NB4 (cell line): Measurements from ENCODE around the gene CMYA5.

Source experiments
- DNase-seq: peaks from one replicate; pipeline ENCODE4 v3.0.0; 2010; ENCODE audit warnings: low read depth
- H3K4me3 ChIP-seq: one replicate; pipeline ENCODE4 v1.5.1; 2011; ENCODE audit warnings: mild to moderate bottlenecking, low read depth, low read length, moderate library complexity
- CTCF ChIP-seq: IDR thresholded peaks from one replicate; pipeline ENCODE4 v1.5.1; 2012; ENCODE audit warnings: low read depth, low read length
- MYC ChIP-seq: IDR thresholded peaks from 2 replicates; pipeline ENCODE4 v1.6.1; 2011; ENCODE audit warnings: low read depth, low read length
- POLR2A ChIP-seq: IDR thresholded peaks from 2 replicates; pipeline ENCODE4 v1.6.1; 2011; ENCODE audit warnings: mild to moderate bottlenecking; ENCODE audit not compliant: insufficient read length; ENCODE audit errors: extremely low read depth
- TF ChIP-seq, protein P1 (sequence below): IDR thresholded peaks from 2 replicates; pipeline ENCODE4 v1.6.1; 2011; ENCODE audit warnings: low read depth, low read length

The CMYA5 gene

DNA sequence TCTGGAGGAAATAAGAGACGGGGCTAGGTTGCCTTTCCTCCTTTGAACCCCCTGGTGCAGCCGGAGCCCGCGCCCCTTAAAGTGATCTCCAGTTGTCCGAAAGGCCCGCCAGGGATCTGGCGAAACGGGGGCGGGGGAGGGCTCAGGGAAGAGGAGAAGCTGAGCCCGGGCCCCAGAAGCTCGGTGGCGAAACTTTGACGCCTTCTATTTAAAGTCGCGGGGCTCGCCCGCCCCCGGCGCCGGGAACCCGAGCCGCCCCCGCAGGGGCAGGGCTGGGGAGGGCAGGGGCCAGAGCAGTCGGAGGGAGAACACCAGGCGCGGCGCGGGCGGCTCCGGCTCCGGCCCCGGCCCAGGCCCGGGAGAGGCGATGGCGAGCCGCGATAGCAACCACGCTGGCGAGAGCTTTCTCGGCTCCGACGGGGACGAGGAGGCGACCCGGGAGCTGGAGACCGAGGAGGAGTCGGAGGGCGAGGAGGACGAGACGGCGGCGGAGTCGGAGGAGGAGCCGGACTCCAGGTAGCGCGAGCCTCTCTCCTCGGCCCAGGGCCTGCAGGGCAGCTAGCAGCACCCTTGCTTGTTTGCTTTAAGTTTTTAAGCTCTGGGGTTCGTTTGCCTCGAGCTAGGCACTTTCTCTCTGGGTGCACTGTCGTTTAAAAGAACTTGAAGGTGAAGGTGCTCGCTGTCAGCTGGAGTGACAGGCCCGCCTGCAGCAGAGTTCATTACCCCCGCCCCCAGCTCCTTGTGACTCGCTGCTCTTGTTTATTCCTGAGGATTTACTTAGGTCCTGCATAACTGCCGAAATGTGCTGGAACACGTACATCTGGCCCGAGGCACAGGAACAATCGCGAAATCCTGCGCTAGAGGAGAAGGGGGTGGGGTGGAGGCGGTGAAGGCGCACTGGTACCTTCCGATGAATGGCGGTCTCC is at the start of gene CMYA5:
Gene CMYA5 (plus strand): TSS at position 296 of the 926 bp plus-strand sequence. CDS start 72 bp downstream, at position 368.
- TF ChIP-seq POLR2A (no peak), CTCF (no peak), MYC (no peak)
- TF ChIP-seq, protein P1, sequence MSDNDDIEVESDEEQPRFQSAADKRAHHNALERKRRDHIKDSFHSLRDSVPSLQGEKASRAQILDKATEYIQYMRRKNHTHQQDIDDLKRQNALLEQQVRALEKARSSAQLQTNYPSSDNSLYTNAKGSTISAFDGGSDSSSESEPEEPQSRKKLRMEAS = no peak
- H3K4me3 ChIP-seq = no peak within 1 kb of the TSS
- DNase-seq = no peak

- no peak for TF ChIP-seq CTCF
- TF ChIP-seq, protein P1 = no peak
- no peak for TF ChIP-seq POLR2A
- TF ChIP-seq MYC = no peak
- DNase-seq = no peak
- no peak overlapping the region for H3K4me3 ChIP-seq
Measured at GRCh38 chr5:79640571-79641055, 49.0 kb upstream of the CMYA5 start.

DNA sequence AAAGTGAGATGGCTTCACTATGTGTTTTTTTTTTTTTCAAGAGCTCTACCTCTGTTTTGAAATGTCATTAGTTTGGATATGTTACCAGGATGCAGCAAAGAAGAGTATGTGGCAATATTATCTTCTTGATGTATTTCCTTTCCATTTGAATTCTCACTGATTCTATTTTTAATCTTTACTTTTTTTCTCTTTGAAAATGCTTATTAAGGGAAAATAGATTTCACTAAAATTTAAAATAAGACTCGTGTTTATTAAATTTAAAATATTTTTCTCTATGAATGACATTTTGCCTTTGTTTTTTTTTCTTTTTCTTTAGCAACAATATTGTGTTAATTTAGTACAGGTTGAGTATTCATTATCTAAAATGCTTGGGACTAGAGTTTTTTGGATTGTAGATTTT is 48.2 kb upstream of the CMYA5 start:
- no peak for TF ChIP-seq CTCF
- TF ChIP-seq MYC = no peak
- TF ChIP-seq, protein P1 = no peak
- no peak for TF ChIP-seq POLR2A
- H3K4me3 ChIP-seq = no peak overlapping the region
- DNase-seq = no peak

DNA sequence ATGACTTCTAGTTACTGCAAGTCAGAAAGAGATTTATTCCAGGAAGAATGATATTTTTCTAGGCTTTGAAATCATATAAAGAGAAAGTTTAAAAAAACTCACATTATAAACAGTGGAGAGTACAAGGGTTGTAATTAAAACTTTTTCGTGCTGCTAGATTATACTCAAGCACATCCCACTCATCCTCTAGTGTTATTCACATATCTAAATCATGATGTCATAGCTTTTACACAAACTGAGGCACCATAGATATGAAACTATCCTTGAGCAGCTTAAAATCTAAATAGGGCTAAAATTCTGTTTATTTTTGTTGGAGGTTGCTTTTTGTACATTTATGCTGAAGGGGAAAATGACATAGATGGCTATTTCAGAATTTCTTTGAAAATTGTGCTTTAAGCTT is 47.4 kb upstream of the CMYA5 start:
- no peak for DNase-seq
- H3K4me3 ChIP-seq = no peak overlapping the region
- TF ChIP-seq CTCF (no peak), MYC (no peak), POLR2A (no peak)
- TF ChIP-seq, protein P1 = no peak

DNA sequence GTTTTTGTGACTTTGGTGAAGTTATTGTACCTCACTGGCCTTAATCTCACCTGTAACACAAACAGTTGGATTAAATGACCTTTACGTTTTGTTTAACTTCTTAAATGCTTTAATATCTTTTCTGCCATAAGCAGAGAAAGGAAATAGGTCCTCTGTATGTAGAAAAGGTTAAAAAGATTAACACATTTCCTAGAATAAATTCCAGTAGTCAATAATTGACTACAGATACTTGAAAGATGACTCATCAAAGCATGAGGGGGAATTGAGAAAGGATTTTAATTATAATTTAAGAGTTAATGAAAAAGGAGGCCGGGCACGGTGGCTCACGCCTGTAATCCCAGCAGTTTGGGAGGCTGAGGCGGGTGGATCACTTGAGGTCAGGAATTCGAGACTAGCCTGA is 35.8 kb upstream of the CMYA5 start:
- DNase-seq = no peak

More for the DNA sequence above, 35.8 kb upstream of the CMYA5 start:
- TF ChIP-seq, protein P1 = no peak
- TF ChIP-seq CTCF (no peak), MYC (no peak), POLR2A (no peak)
- no peak overlapping the region for H3K4me3 ChIP-seq
